MM.1S (cell line): Measurements from ENCODE around the gene LCLAT1.

Experiments used
- EZH2 ChIP-seq: fragments of 300-600 bp; sonication (generic); optimal IDR thresholded peaks from 2 replicates; pipeline ENCODE3; 2017; ENCODE audit warnings: low read depth, mild to moderate bottlenecking, antibody characterized with exemption, low read length, mixed read lengths
- EZH2phosphoT487 ChIP-seq: fragments of 300-600 bp; sonication (generic); IDR thresholded peaks from 2 replicates; pipeline ENCODE4 v1.6.1; 2018; ENCODE audit warnings: antibody characterized with exemption, low read length
- TF ChIP-seq, protein P1 (sequence below): fragments of 300-600 bp; sonication (generic); IDR thresholded peaks from 2 replicates; pipeline ENCODE4 v1.5.1; 2016; ENCODE audit warnings: antibody characterized with exemption, low read length, mixed read lengths

DNA sequence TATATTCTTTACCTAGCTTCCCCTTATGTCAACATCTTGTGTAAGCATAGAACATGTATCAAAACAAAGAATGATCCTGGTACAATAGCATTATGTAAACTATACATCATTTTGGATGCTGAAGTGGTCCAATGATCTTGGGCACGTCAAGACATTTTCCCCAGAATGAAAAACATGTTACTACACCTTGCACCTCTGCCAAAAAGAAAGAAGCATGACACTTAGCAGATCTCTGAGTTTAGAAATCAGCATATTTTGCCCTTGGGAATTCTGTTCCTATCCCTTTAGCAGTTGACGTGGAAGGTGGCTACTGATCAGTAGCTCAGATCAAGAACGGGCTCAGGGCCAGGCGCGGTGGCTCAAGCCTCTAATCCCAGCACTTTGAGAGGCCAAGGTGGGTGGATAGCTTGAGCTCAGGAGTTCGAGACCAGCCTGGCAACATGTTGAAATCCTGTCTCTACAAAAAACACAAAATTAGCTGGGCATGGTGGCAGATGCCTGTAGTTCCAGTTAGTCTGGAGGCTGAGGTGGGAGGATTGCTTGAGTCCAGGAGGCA lies 1.7 kb upstream of the LCLAT1 start:
- TF ChIP-seq, protein P1, sequence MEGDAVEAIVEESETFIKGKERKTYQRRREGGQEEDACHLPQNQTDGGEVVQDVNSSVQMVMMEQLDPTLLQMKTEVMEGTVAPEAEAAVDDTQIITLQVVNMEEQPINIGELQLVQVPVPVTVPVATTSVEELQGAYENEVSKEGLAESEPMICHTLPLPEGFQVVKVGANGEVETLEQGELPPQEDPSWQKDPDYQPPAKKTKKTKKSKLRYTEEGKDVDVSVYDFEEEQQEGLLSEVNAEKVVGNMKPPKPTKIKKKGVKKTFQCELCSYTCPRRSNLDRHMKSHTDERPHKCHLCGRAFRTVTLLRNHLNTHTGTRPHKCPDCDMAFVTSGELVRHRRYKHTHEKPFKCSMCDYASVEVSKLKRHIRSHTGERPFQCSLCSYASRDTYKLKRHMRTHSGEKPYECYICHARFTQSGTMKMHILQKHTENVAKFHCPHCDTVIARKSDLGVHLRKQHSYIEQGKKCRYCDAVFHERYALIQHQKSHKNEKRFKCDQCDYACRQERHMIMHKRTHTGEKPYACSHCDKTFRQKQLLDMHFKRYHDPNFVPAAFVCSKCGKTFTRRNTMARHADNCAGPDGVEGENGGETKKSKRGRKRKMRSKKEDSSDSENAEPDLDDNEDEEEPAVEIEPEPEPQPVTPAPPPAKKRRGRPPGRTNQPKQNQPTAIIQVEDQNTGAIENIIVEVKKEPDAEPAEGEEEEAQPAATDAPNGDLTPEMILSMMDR, result no peak
- TF ChIP-seq EZH2phosphoT487 (no peak), EZH2 (no peak)
